ENCODE measurements around the gene SPAG5. TPM values are rescaled to one million over a fixed set of nuclear protein-coding genes. Genes with fewer than 3 reads are reported as not detected.

Gene SPAG5
- total RNA-seq, 4 donors from 2014 or later: 40.3 to 67.7 (median 49.6) TPM

GRCh38 chr17:28549236-28550132, 49.3 kb downstream of the SPAG5 start:
- peak; percentile 39 to 57 (median 53) for DNase-seq
- H3K4me1 ChIP-seq: peaks cover 0 to 29% (median 15%) of the 10 kb centered on the region in 4 donors
- no peak overlapping the region for H3K4me3 ChIP-seq
- H3K27ac ChIP-seq: peak overlapping the region in 2 of 4 donors; percentile 12 to 79
- no peaks in the 10 kb centered on the region for H3K27me3 ChIP-seq
- H3K36me3 ChIP-seq: peaks cover 0 to 21% (median 0%) of the 10 kb centered on the region in 3 donors
- H3K9me3 ChIP-seq: no peaks in the 10 kb centered on the region
- no peak for TF ChIP-seq POLR2A (IDR thresholded peaks at IDR 0.05)
- no peak for TF ChIP-seq CTCF (IDR thresholded peaks at IDR 0.05)

GRCh38 chr17:28548417-28549130, 50.3 kb downstream of the SPAG5 start:
- peak overlapping the region in 1 of 4 donors; percentile 79 for H3K27ac ChIP-seq
- peaks cover 0 to 29% (median 15%) of the 10 kb centered on the region in 4 donors for H3K4me1 ChIP-seq
- no peaks in the 10 kb centered on the region for H3K9me3 ChIP-seq

GRCh38 chr17:28547623-28548416, 51.0 kb downstream of the SPAG5 start:
- TF ChIP-seq POLR2A (IDR thresholded peaks at IDR 0.05) (no peak), CTCF (IDR thresholded peaks at IDR 0.05) (peak; percentile 69 to 94 (median 88))
- Histone ChIP-seq H3K27ac (peak overlapping the region; percentile 7 to 79 (median 64)), H3K4me3 (peak overlapping the region in 1 of 4 donors; percentile 11)

More at GRCh38 chr17:28548417-28549130, 50.3 kb downstream of the SPAG5 start:
- H3K27me3 ChIP-seq: no peaks in the 10 kb centered on the region
- H3K4me3 ChIP-seq: no peak overlapping the region
- TF ChIP-seq CTCF (IDR thresholded peaks at IDR 0.05) (no peak), POLR2A (IDR thresholded peaks at IDR 0.05) (no peak)
- DNase-seq: no peak
- H3K36me3 ChIP-seq: peaks cover 0 to 11% (median 0%) of the 10 kb centered on the region in 3 donors

GRCh38 chr17:28547096-28547622, 51.7 kb downstream of the SPAG5 start:
- Histone ChIP-seq H3K9me3 (no peaks in the 10 kb centered on the region), H3K4me3 (no peak overlapping the region), H3K27ac (peak overlapping the region in 2 of 4 donors; percentile 71 to 79), H3K27me3 (no peaks in the 10 kb centered on the region), H3K36me3 (peaks cover 0 to 7% (median 0%) of the 10 kb centered on the region in 3 donors), H3K4me1 (peaks cover 0 to 29% (median 15%) of the 10 kb centered on the region in 4 donors)
- no peak for TF ChIP-seq CTCF (IDR thresholded peaks at IDR 0.05)
- no peak for TF ChIP-seq POLR2A (IDR thresholded peaks at IDR 0.05)
- DNase-seq: no peak

More at GRCh38 chr17:28547623-28548416, 51.0 kb downstream of the SPAG5 start:
- peak; percentile 65 to 89 (median 86) for DNase-seq
- Histone ChIP-seq H3K4me1 (peaks cover 0 to 29% (median 15%) of the 10 kb centered on the region in 4 donors), H3K9me3 (no peaks in the 10 kb centered on the region), H3K27me3 (no peaks in the 10 kb centered on the region), H3K36me3 (peaks cover 0 to 7% (median 0%) of the 10 kb centered on the region in 3 donors)
